PC-9 (cell line): ENCODE measurements around the gene F2RL2. TPM values are rescaled to one million over a fixed set of nuclear protein-coding genes. Genes with fewer than 3 reads are reported as not detected.

Experiments used
- BruUV-seq: library from RNA; stranded (reverse); fragments of 400-500 nt; replicated peaks from 2 replicates; lab custom pipeline; 2021; lab: Mats Ljungman, UMichigan
- CTCF ChIA-PET: fragments of 300-600 bp; sonication (Branson Sonifier 250); formaldehyde crosslinking; loops from one replicate; lab custom pipeline; 2022; ENCODE audit warnings: antibody characterized with exemption; lab: Charles Lee
- POLR2A ChIA-PET: fragments of 300-600 bp; sonication (Branson Sonifier 250); formaldehyde crosslinking; loops from one replicate; lab custom pipeline; 2022; ENCODE audit warnings: antibody characterized with exemption; ENCODE audit not compliant: unreplicated experiment; lab: Charles Lee
- DNase-seq, 2 experiments: peaks; one replicate each; pipeline versions ENCODE4 v3.0.0 to v3.0.0-alpha.2; 2015 to 2022; ENCODE audit warnings: mixed read lengths in 1 of 2
- H2AFZ ChIP-seq: fragments of 200-600 bp; sonication (generic); 2 replicates; pipeline ENCODE4 v1.8.1; 2017; ENCODE audit warnings: antibody characterized with exemption
- H3F3A ChIP-seq: fragments of 200-600 bp; sonication (generic); 2 replicates; pipeline ENCODE4 v1.8.1; 2017; ENCODE audit warnings: antibody characterized with exemption, mild to moderate bottlenecking, low read depth; ENCODE audit not compliant: insufficient read depth
- H3K27ac ChIP-seq: fragments of 200-600 bp; sonication (generic); 2 replicates; pipeline ENCODE4 v1.6.1; 2016; ENCODE audit warnings: mixed run types
- H3K27me3 ChIP-seq: fragments of 200-600 bp; sonication (generic); 2 replicates; pipeline ENCODE4 v1.6.1; 2016; ENCODE audit warnings: low read depth, mixed run types; ENCODE audit not compliant: insufficient read depth
- H3K36me3 ChIP-seq: fragments of 200-600 bp; sonication (generic); 2 replicates; pipeline ENCODE4 v1.6.1; 2016; ENCODE audit warnings: low read depth, mixed run types
- H3K4me1 ChIP-seq: fragments of 200-600 bp; sonication (generic); replicated peaks from 2 replicates; pipeline ENCODE4 v1.6.1; 2016; ENCODE audit warnings: mixed run types; ENCODE audit not compliant: insufficient read depth
- H3K4me2 ChIP-seq: fragments of 200-600 bp; sonication (generic); 2 replicates; pipeline ENCODE4 v1.6.1; 2017; ENCODE audit warnings: mixed run types
- H3K4me3 ChIP-seq: fragments of 200-600 bp; sonication (generic); 2 replicates; pipeline ENCODE4 v1.6.1; 2016; ENCODE audit warnings: mixed run types
- H3K79me2 ChIP-seq: fragments of 200-600 bp; sonication (generic); 2 replicates; pipeline ENCODE4 v1.6.1; 2017; ENCODE audit warnings: low read depth, mixed run types
- H3K9me2 ChIP-seq: fragments of 200-600 bp; sonication (generic); 2 replicates; pipeline ENCODE4 v1.8.1; 2017; ENCODE audit warnings: mild to moderate bottlenecking; ENCODE audit not compliant: insufficient read depth
- H3K9me3 ChIP-seq: fragments of 200-600 bp; sonication (generic); 2 replicates; pipeline ENCODE4 v1.8.1; 2016; ENCODE audit warnings: low read depth; ENCODE audit not compliant: insufficient read depth
- H4K20me1 ChIP-seq: fragments of 200-600 bp; sonication (generic); 2 replicates; pipeline ENCODE4 v1.8.1; 2017; ENCODE audit not compliant: insufficient read depth
- CTCF ChIP-seq: fragments of 200-600 bp; sonication (generic); conservative IDR thresholded peaks from 2 replicates; pipeline ENCODE4 v1.6.1; 2017; ENCODE audit warnings: mixed run types, antibody characterized with exemption, mild to moderate bottlenecking, moderate library complexity
- EZH2 ChIP-seq: fragments of 200-600 bp; sonication (generic); IDR thresholded peaks from 2 replicates; pipeline ENCODE4 v1.8.0; 2017; ENCODE audit warnings: antibody characterized with exemption, low read depth
- intact Hi-C: fragments of 100-400 bp; cut with micrococcal nuclease; formaldehyde crosslinking; loops from one replicate; pipeline ENCODE4 v1.10.0; 2022; ENCODE audit not compliant: unreplicated experiment
- total RNA-seq: library from RNA; stranded (reverse); gene quantifications from 2 replicates; pipeline ENCODE4 v1.2.3, GENCODE V29; 2021

F2RL2 gene
- total RNA-seq, 1 experiment from 2014 or later: 3.5 TPM

- intact Hi-C loops: no loop called here
- no peaks in the 10 kb centered on the region for H3K4me1 ChIP-seq
- no peak overlapping the region for H2AFZ ChIP-seq
- no peak overlapping the region for H3K4me2 ChIP-seq
- ChIA-PET CTCF (no interaction called here), POLR2A (no interaction called here)
- no TSS peak for BruUV-seq
- H3K4me3 ChIP-seq: no peak overlapping the region
- H3K27me3 ChIP-seq: no peaks in the 10 kb centered on the region
- H3K27ac ChIP-seq: no peak overlapping the region
- DNase-seq: no peak
- H3F3A ChIP-seq: no peaks in the 10 kb centered on the region
- H3K9me3 ChIP-seq: no peaks in the 10 kb centered on the region
- TF ChIP-seq EZH2: no peak
- TF ChIP-seq CTCF: no peak
- no peaks in the 10 kb centered on the region for H4K20me1 ChIP-seq
- no peaks in the 10 kb centered on the region for H3K36me3 ChIP-seq
- no peaks in the 10 kb centered on the region for H3K9me2 ChIP-seq
- no peaks in the 10 kb centered on the region for H3K79me2 ChIP-seq
Measured at GRCh38 chr5:76612942-76613341, 10.3 kb downstream of the F2RL2 start.

DNA sequence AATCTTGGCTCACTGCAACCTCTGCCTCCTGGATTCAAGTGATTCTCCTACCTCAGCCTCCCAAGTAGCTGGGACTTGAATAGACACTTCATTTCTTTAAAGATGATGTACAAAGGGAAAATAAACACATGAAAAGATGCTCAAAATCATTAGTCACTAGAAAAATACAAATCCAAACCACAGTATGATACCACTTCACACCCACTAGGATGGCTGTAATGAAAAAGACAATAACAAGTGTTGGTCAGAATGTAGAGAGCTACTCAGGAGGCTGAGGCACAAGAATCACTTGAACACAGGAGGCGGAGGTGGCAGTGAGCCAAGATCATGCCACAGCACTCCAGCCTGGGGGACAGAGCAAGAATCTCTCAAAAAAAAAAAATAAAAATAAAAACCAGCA, 13.0 kb downstream of the F2RL2 start:
- Histone ChIP-seq H3K4me1 (no peaks in the 10 kb centered on the region), H3K9me2 (no peaks in the 10 kb centered on the region), H3F3A (no peaks in the 10 kb centered on the region), H3K9me3 (no peaks in the 10 kb centered on the region), H3K27ac (no peak overlapping the region), H4K20me1 (no peaks in the 10 kb centered on the region), H3K4me3 (no peak overlapping the region), H3K4me2 (no peak overlapping the region), H3K79me2 (no peaks in the 10 kb centered on the region), H3K27me3 (no peaks in the 10 kb centered on the region), H2AFZ (no peak overlapping the region), H3K36me3 (no peaks in the 10 kb centered on the region)
- POLR2A ChIA-PET: no interaction called here
- no TSS peak for BruUV-seq
- intact Hi-C loops: no loop called here
- TF ChIP-seq EZH2 (no peak), CTCF (no peak)
- DNase-seq: no peak
- CTCF ChIA-PET: interaction anchor here (0.7 kb wide), 1 partner anchor 1270 kb away, joined by 6 read pairs; no protein-coding TSS in a partner anchor

- Histone ChIP-seq H3K4me3 (no peak overlapping the region), H4K20me1 (no peaks in the 10 kb centered on the region), H3K9me3 (no peaks in the 10 kb centered on the region), H3K27me3 (no peaks in the 10 kb centered on the region), H3K79me2 (no peaks in the 10 kb centered on the region), H3K4me1 (peaks cover 7% of the 10 kb centered on the region), H3F3A (no peaks in the 10 kb centered on the region), H3K36me3 (no peaks in the 10 kb centered on the region), H3K4me2 (no peak overlapping the region), H3K9me2 (no peaks in the 10 kb centered on the region), H3K27ac (no peak overlapping the region), H2AFZ (no peak overlapping the region)
- no TSS peak for BruUV-seq
- DNase-seq: no peak
- intact Hi-C loops: no loop called here
- ChIA-PET CTCF (interaction anchor here (0.6 kb wide), 1 partner anchor 105 kb away, joined by 3 read pairs; no protein-coding TSS in a partner anchor), POLR2A (no interaction called here)
- TF ChIP-seq CTCF (no peak), EZH2 (no peak)
Measured at GRCh38 chr5:76608833-76609232, 14.4 kb downstream of the F2RL2 start.
